PC-3 (cell line): Measurements from ENCODE around the gene TGFB2. TPM values are rescaled to one million over a fixed set of nuclear protein-coding genes. Genes with fewer than 3 reads are reported as not detected.
A peak's percentile ranks its signal among the peaks of the same experiment; 100 is the strongest.

ENCODE experiments used
- ATAC-seq: fragments of 200-7000 bp; cut with Tn5 transposase; 2 replicates; pipeline ENCODE4 v1.9.1; 2020; ENCODE audit warnings: mild to moderate bottlenecking, moderate library complexity
- BruUV-seq: library from RNA; stranded (reverse); fragments of 400-500 nt; replicated peaks from 2 replicates; lab custom pipeline; 2021; lab: Mats Ljungman, UMichigan
- CTCF ChIA-PET: fragments of 300-600 bp; sonication (Branson Sonifier 250); formaldehyde crosslinking; loops from one replicate; lab custom pipeline; 2022; ENCODE audit warnings: antibody characterized with exemption; lab: Charles Lee
- POLR2A ChIA-PET: fragments of 300-600 bp; sonication (Branson Sonifier 250); formaldehyde crosslinking; loops from one replicate; lab custom pipeline; 2022; ENCODE audit warnings: antibody characterized with exemption; ENCODE audit not compliant: unreplicated experiment; lab: Charles Lee
- DNase-seq: peaks from one replicate; pipeline ENCODE4 v3.0.0-alpha.2; 2015
- H2AFZ ChIP-seq: fragments of 300-600 bp; sonication (generic); 2 replicates; pipeline ENCODE4 v1.6.0; 2016; ENCODE audit warnings: antibody characterized with exemption, low read length
- H3F3A ChIP-seq: fragments of 300-600 bp; sonication (generic); one replicate; pipeline ENCODE4 v1.6.0; 2017; ENCODE audit warnings: antibody characterized with exemption, low read length, control low read depth, mild to moderate bottlenecking; ENCODE audit not compliant: unreplicated experiment
- H3K27ac ChIP-seq: fragments of 300-600 bp; sonication (generic); 2 replicates; pipeline ENCODE4 v1.5.1; 2016; ENCODE audit warnings: mild to moderate bottlenecking, low read length
- H3K27me3 ChIP-seq: fragments of 300-600 bp; sonication (generic); 2 replicates; pipeline ENCODE4 v1.6.1; 2016; ENCODE audit warnings: low read length, mixed read lengths
- H3K36me3 ChIP-seq: fragments of 300-600 bp; sonication (generic); 2 replicates; pipeline ENCODE4 v1.6.1; 2016; ENCODE audit warnings: low read depth, mixed run types, low read length, mixed read lengths
- H3K4me1 ChIP-seq: fragments of 300-600 bp; sonication (generic); 2 replicates; pipeline ENCODE4 v1.5.1; 2016; ENCODE audit warnings: low read length; ENCODE audit not compliant: insufficient read depth
- H3K4me2 ChIP-seq: fragments of 300-600 bp; sonication (generic); 2 replicates; pipeline ENCODE4 v1.6.0; 2016; ENCODE audit warnings: low read length
- H3K4me3 ChIP-seq: fragments of 300-600 bp; sonication (generic); 2 replicates; pipeline ENCODE4 v1.5.1; 2016; ENCODE audit warnings: mild to moderate bottlenecking, low read length, mixed read lengths
- H3K79me2 ChIP-seq: fragments of 300-600 bp; sonication (generic); 2 replicates; pipeline ENCODE4 v1.6.1; 2017; ENCODE audit warnings: low read length, mixed read lengths
- H3K9ac ChIP-seq: fragments of 300-600 bp; sonication (generic); 2 replicates; pipeline ENCODE4 v1.6.0; 2016; ENCODE audit warnings: mild to moderate bottlenecking, low read length
- H3K9me2 ChIP-seq: fragments of 300-600 bp; sonication (generic); replicated peaks from 2 replicates; pipeline ENCODE4 v1.6.1; 2016; ENCODE audit warnings: mixed run types, low read length, mixed read lengths
- H3K9me3 ChIP-seq: fragments of 300-600 bp; sonication (generic); 2 replicates; pipeline ENCODE4 v1.6.1; 2016; ENCODE audit warnings: low read length, mixed read lengths
- H4K20me1 ChIP-seq: fragments of 300-600 bp; sonication (generic); 2 replicates; pipeline ENCODE4 v1.6.1; 2016; ENCODE audit warnings: low read length, mixed read lengths
- EZH2 ChIP-seq: fragments of 300-600 bp; sonication (generic); IDR thresholded peaks from one replicate; pipeline ENCODE4 v1.6.1; 2017; ENCODE audit warnings: antibody characterized with exemption, mild to moderate bottlenecking, low read length; ENCODE audit not compliant: unreplicated experiment
- EZH2phosphoT487 ChIP-seq: fragments of 300-600 bp; sonication (generic); IDR thresholded peaks from 2 replicates; pipeline ENCODE4 v1.6.1; 2018; ENCODE audit warnings: mild to moderate bottlenecking, antibody characterized with exemption, low read length, borderline replicate concordance
- intact Hi-C: fragments of 100-400 bp; cut with micrococcal nuclease; formaldehyde crosslinking; loops from 2 replicates; pipeline ENCODE4 v1.9.0; 2023
- total RNA-seq: library from RNA; depleted of rRNA; stranded (reverse); fragments of >200 nt; gene quantifications from 2 replicates; pipeline ENCODE4 v1.2.3, GENCODE V29; 2014
- TF ChIP-seq, protein P1 (sequence below): fragments of 300-600 bp; sonication (generic); conservative IDR thresholded peaks from 2 replicates; pipeline ENCODE4 v1.5.1; 2017; ENCODE audit warnings: antibody characterized with exemption, low read depth, mild to moderate bottlenecking, low read length

Gene TGFB2
- total RNA-seq, 1 experiment from 2014 or later = 50.3 TPM

DNA sequence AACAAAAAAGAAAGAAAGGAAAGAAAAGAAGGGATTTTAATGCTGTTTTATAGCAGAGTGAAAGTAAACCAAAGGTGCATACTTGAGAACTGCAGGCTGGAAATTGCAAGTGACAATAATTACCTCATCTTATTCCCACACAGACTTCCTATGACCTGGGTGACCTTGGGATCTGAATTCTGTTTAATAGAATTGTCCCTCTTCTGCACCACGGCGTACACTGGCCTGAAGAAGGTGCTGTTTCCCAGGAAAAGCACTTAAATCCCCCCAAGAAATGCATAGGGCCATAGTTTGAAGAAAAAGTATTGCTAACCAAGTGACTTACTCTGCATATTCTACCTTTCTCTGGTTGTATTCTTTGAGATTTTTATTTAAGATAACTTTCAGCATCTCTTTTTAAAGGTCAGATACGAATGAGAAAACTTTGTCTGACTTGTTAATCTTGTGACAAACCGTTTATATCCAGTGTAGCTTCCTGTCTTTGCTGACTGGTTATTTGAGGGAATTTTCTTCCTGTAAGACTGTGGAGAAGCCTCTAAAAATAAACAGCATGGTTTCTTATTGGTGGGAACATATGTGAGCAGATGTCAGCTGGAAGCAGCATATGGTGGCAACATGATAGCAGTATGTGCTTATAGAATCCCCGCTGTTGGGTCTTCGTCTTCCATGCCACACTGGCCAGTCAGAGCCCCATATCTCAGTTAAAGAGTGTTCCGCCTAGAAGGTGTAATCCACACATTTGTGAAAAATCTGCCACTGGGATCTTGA is 16.3 kb downstream of the TGFB2 start:
- no peaks in the 10 kb centered on the region for H3F3A ChIP-seq
- intact Hi-C loops = loop anchor here (1.0 to 5.0 kb wide), 7 partner anchors 76 to 706 kb away; no protein-coding TSS in a partner anchor
- peaks cover 99% of the 10 kb centered on the region for H3K79me2 ChIP-seq
- no peaks in the 10 kb centered on the region for H3K9me3 ChIP-seq
- BruUV-seq = no TSS peak
- peak overlapping the region; percentile 15 for H3K27ac ChIP-seq
- no peak overlapping the region; the same call in 1 of the 2 replicates for H3K9ac ChIP-seq
- TF ChIP-seq EZH2 = no peak
- TF ChIP-seq, protein P1, sequence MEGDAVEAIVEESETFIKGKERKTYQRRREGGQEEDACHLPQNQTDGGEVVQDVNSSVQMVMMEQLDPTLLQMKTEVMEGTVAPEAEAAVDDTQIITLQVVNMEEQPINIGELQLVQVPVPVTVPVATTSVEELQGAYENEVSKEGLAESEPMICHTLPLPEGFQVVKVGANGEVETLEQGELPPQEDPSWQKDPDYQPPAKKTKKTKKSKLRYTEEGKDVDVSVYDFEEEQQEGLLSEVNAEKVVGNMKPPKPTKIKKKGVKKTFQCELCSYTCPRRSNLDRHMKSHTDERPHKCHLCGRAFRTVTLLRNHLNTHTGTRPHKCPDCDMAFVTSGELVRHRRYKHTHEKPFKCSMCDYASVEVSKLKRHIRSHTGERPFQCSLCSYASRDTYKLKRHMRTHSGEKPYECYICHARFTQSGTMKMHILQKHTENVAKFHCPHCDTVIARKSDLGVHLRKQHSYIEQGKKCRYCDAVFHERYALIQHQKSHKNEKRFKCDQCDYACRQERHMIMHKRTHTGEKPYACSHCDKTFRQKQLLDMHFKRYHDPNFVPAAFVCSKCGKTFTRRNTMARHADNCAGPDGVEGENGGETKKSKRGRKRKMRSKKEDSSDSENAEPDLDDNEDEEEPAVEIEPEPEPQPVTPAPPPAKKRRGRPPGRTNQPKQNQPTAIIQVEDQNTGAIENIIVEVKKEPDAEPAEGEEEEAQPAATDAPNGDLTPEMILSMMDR = peak; percentile 94
- no peaks in the 10 kb centered on the region for H3K27me3 ChIP-seq
- H3K4me2 ChIP-seq = no peak overlapping the region
- H3K36me3 ChIP-seq = peaks cover 52% of the 10 kb centered on the region
- no peak overlapping the region for H2AFZ ChIP-seq
- POLR2A ChIA-PET = interaction anchor here (0.7 kb wide), 1 partner anchor 136 kb away, joined by 4 read pairs; no protein-coding TSS in a partner anchor
- H3K9me2 ChIP-seq = no peaks in the 10 kb centered on the region
- ATAC-seq (peak; percentile 78), DNase-seq (peak; percentile 71)
- peaks cover 11% of the 10 kb centered on the region; the same call in 1 of the 2 replicates for H3K4me1 ChIP-seq
- H4K20me1 ChIP-seq = peaks cover 9% of the 10 kb centered on the region; the same call in 1 of the 2 replicates
- H3K4me3 ChIP-seq = no peak overlapping the region
- CTCF ChIA-PET = interaction anchor here (0.7 kb wide), 1 partner anchor 93 kb away, joined by 3 read pairs; no protein-coding TSS in a partner anchor

- intact Hi-C loops = loop anchor here (5.0 kb wide), 3 partner anchors 75 to 295 kb away; no protein-coding TSS in a partner anchor
- H4K20me1 ChIP-seq = peaks cover 6% of the 10 kb centered on the region; the same call in 1 of the 2 replicates
- ChIA-PET CTCF (no interaction called here), POLR2A (no interaction called here)
- H3K9me2 ChIP-seq = no peaks in the 10 kb centered on the region
- peaks cover 9% of the 10 kb centered on the region; the same call in 1 of the 2 replicates for H3K4me1 ChIP-seq
- no peak overlapping the region for H3K4me2 ChIP-seq
- BruUV-seq = no TSS peak
- DNase-seq = no peak
- peaks cover 99% of the 10 kb centered on the region for H3K79me2 ChIP-seq
- H3K9ac ChIP-seq = no peak overlapping the region
- ATAC-seq = no peak
- no peak overlapping the region for H2AFZ ChIP-seq
- no peaks in the 10 kb centered on the region for H3K9me3 ChIP-seq
- H3K4me3 ChIP-seq = no peak overlapping the region
- peaks cover 45% of the 10 kb centered on the region for H3K36me3 ChIP-seq
- H3F3A ChIP-seq = no peaks in the 10 kb centered on the region
- peak overlapping the region; percentile 15 for H3K27ac ChIP-seq
- H3K27me3 ChIP-seq = no peaks in the 10 kb centered on the region
- TF ChIP-seq EZH2 (no peak), EZH2phosphoT487 (no peak)
- TF ChIP-seq, protein P1 = no peak
Measured at GRCh38 chr1:218362418-218363076, 17.4 kb downstream of the TGFB2 start.
